Measurements from ENCODE around the gene ISCU. TPM values are rescaled to one million over a fixed set of nuclear protein-coding genes. Genes with fewer than 3 reads are reported as not detected.

The ISCU gene
- total RNA-seq, 1 donor from 2014 or later = 136 TPM

DNA sequence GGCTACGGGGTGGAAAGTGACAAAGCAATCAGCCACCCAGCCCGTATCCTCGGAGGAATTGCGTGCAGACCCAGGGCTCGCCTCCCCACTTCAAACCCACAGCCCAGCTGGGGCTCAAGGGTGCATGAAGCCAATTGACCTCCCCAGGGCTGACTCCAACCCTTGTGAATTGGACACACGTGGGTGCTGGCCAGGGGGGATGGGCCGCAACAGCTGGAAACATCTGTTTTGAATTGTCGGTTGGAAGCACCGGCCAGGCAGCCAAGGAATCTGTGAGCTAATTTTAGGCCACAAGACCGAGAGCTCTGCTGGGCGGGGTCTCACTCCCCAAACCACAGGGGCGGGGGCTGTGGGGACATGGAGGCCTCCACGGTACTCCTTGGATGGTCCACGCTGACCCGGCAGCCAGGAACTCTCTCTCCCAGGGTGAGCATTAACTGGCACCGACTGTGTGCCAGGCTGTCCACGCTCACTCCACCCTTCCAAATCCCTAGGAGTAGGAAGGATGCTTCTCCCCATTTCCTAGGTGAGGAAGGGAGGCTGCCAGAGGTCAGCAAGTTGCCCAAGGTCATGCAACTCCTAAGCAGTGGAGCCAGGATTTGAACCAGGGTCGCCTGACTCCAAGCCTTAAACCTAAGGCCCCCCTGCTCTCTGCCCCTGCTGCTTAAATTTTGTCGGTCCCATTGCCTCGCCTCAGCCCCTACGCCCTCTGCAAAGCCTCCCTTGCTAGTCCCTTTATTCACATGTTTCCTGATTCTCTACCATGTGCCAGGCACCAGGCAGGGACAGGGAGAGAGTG lies 47.3 kb downstream of the ISCU start:
- DNase-seq (ENCODE audit: low spot score in 2 of 2) = no peak
- peaks cover 0 to 2% of the 10 kb centered on the region in 2 donors for H3K4me1 ChIP-seq

DNA sequence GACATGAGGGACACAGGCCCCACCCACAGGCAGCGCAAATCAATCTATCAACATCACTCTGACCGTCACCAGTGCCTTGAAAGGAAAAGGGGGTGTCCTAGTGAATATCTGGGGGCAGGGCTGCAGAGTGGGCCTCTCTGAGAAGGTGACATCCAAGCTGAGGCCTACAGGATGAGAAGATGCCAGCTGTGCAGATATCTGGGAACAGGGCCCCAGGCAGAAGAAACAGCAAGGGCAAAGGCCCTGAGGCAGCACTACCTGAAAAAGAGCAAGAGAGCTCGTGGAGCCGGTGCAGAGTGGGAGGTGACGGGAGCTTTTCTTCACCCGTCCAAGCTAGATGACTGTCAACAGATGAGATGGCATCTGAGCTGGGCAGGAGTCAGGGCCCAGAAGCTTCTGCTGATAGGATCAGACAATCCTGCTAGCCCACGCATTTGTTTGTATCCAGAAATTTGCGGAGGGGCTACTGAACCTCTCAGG lies 48.0 kb downstream of the ISCU start:
- H3K27ac ChIP-seq = no peak overlapping the region
- no peaks in the 10 kb centered on the region for H3K27me3 ChIP-seq
- no peak for DNase-seq (ENCODE audit: low spot score in 2 of 2)
- intact Hi-C loops (cut with DNase I) = no loop called here
- TF ChIP-seq, protein P1, sequence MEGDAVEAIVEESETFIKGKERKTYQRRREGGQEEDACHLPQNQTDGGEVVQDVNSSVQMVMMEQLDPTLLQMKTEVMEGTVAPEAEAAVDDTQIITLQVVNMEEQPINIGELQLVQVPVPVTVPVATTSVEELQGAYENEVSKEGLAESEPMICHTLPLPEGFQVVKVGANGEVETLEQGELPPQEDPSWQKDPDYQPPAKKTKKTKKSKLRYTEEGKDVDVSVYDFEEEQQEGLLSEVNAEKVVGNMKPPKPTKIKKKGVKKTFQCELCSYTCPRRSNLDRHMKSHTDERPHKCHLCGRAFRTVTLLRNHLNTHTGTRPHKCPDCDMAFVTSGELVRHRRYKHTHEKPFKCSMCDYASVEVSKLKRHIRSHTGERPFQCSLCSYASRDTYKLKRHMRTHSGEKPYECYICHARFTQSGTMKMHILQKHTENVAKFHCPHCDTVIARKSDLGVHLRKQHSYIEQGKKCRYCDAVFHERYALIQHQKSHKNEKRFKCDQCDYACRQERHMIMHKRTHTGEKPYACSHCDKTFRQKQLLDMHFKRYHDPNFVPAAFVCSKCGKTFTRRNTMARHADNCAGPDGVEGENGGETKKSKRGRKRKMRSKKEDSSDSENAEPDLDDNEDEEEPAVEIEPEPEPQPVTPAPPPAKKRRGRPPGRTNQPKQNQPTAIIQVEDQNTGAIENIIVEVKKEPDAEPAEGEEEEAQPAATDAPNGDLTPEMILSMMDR (IDR thresholded peaks at IDR 0.05) = no peak
- H3K9me3 ChIP-seq = no peaks in the 10 kb centered on the region
- no peak overlapping the region for H3K4me3 ChIP-seq
- H3K4me1 ChIP-seq = peaks cover 0 to 2% of the 10 kb centered on the region in 2 donors
- H3K36me3 ChIP-seq = no peaks in the 10 kb centered on the region

More for the DNA sequence above, 47.3 kb downstream of the ISCU start:
- Histone ChIP-seq H3K4me3 (no peak overlapping the region), H3K36me3 (no peaks in the 10 kb centered on the region), H3K27me3 (no peaks in the 10 kb centered on the region), H3K9me3 (no peaks in the 10 kb centered on the region), H3K27ac (no peak overlapping the region)
- TF ChIP-seq, protein P1 (IDR thresholded peaks at IDR 0.05) = no peak
- intact Hi-C loops (cut with DNase I) = no loop called here

DNA sequence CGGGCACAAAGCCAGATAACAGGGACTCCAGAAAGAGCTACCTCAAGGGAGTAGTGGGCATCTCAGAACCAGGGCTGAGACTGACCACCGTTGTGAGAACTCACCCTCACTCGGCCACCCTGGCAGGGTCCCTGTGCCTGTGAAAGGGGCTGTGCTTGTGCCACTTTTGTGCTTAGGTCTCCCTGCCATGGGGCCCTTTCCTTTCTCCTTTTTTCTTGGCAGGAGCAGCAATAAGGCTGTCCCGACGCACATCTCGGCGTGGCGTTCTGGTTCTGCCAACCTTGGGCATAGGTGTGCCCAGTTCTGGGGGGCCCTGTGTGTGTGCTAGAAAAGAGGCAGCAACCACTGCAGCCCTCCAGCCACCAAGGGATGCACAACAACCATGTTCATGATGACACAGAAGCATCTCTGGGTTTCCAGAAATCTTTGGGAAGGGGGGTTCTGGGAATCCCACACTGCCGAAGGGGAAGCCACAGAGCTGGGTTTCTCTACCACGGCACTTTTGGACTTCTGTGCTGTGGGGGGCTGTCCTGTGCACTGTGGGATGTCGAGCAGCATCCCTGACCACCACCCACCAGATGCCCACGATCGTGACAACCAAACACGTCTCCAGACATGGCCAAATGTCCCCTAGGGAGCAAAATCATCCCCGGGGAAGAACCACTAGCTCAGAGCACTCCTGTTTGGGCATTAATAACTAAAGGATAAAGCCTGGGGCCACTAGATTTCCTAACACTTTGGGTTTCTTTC lies 48.6 kb downstream of the ISCU start:
- TF ChIP-seq, protein P1 (IDR thresholded peaks at IDR 0.05) = no peak
- peaks cover 0 to 3% of the 10 kb centered on the region in 2 donors for H3K9me3 ChIP-seq
- intact Hi-C loops (cut with DNase I) = no loop called here

DNA sequence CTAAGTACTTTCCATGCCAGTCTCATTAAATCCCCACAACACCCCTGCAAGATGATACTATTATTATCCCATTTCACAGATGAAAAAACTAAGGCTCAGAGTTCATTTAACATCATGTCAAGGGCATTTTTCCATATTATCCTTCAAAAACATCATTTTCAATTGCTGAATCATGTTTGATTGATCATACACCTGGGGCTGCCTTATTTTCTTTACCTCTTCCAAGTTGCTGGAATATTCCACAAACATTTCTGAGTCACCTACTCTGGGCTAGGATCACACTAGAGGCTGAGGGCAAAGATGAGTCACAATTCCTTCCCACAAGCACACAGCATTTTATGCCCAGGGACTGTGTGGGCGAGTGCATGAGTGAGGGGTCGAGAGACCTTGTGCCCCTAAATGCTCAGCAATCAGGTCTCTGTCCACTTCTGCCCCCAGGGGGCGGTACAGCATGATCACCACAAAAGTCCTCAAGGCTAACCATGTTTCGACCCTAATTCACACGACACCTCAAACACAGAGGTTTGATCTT lies 49.6 kb downstream of the ISCU start:
- no peaks in the 10 kb centered on the region for H3K27me3 ChIP-seq
- TF ChIP-seq, protein P1 (IDR thresholded peaks at IDR 0.05) = peak in 1 of 3 experiments; percentile 32
- no peaks in the 10 kb centered on the region for H3K36me3 ChIP-seq
- H3K9me3 ChIP-seq = peaks cover 0 to 3% of the 10 kb centered on the region in 2 donors
- no peak for DNase-seq (ENCODE audit: low spot score in 2 of 2)
- intact Hi-C loops (cut with DNase I) = no loop called here
- H3K27ac ChIP-seq = no peak overlapping the region
- H3K4me3 ChIP-seq = no peak overlapping the region
- H3K4me1 ChIP-seq = peaks cover 0 to 2% of the 10 kb centered on the region in 2 donors

More for the DNA sequence above, 48.6 kb downstream of the ISCU start:
- H3K4me1 ChIP-seq = peaks cover 0 to 2% of the 10 kb centered on the region in 2 donors
- H3K4me3 ChIP-seq = no peak overlapping the region
- no peaks in the 10 kb centered on the region for H3K27me3 ChIP-seq
- no peak for DNase-seq (ENCODE audit: low spot score in 2 of 2)
- no peaks in the 10 kb centered on the region for H3K36me3 ChIP-seq
- no peak overlapping the region for H3K27ac ChIP-seq

DNA sequence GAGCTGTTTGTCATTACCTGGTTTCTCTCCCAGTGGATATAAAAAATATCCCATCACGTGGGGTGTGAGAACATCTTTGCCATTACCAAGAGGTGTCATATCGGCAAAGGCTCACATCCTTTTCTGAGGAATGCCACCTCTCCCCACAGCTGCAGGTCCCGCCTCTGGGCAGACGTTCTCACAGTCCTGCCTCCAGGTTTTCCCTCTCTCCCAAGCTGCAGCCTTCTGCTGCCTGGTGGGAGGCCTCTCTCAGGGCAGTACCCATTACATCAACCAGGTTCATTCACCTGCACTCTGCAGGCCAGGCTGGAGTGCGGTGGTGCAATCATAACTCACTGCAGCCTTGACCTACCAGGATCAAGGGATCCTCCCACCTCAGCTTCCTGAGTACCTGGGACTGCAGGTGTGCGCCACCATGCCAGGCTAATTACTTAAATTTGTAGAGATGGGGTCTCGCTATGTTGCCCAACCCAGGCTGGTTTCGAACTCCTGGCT lies 50.4 kb downstream of the ISCU start:
- H3K4me3 ChIP-seq = no peak overlapping the region
- peaks cover 0 to 3% of the 10 kb centered on the region in 2 donors for H3K9me3 ChIP-seq
- H3K4me1 ChIP-seq = peaks cover 0 to 2% of the 10 kb centered on the region in 2 donors
- intact Hi-C loops (cut with DNase I) = no loop called here
- no peak for DNase-seq (ENCODE audit: low spot score in 2 of 2)
- H3K36me3 ChIP-seq = no peaks in the 10 kb centered on the region
- TF ChIP-seq, protein P1 (IDR thresholded peaks at IDR 0.05) = no peak
- no peaks in the 10 kb centered on the region for H3K27me3 ChIP-seq
- H3K27ac ChIP-seq = no peak overlapping the region
